Hindlimb muscle (tissue), 1 donor: Measurements from ENCODE around the gene DYNC2LI1. TPM values are rescaled to one million over a fixed set of nuclear protein-coding genes. Genes with fewer than 3 reads are reported as not detected.

ENCODE experiments used
- DNase-seq: peaks from one replicate; pipeline ENCODE4 v3.0.0-alpha.2; 2013
- polyA plus RNA-seq: library from polyadenylated mRNA; unstranded; fragments of 120-200 nt; gene quantifications from one replicate; pipeline ENCODE4 v1.2.1, GENCODE V29; 2013; ENCODE audit not compliant: insufficient read length

The DYNC2LI1 gene
- polyA plus RNA-seq, 1 donor = 14.9 TPM

GRCh38 chr2:43763091-43763490 lies 10.7 kb upstream of the DYNC2LI1 start:
- no peak for DNase-seq

- DNase-seq = no peak
These were observed 9.6 kb upstream of the DYNC2LI1 start for GRCh38 chr2:43764086-43764705.

- no peak for DNase-seq
These were observed 7.8 kb upstream of the DYNC2LI1 start for GRCh38 chr2:43766006-43766405.

- no peak for DNase-seq
These were observed 778 bp downstream of the DYNC2LI1 start for GRCh38 chr2:43774617-43775016.

GRCh38 chr2:43776324-43776723 lies 2.5 kb downstream of the DYNC2LI1 start:
- DNase-seq = no peak

- no peak for DNase-seq
These were observed 3.6 kb downstream of the DYNC2LI1 start for GRCh38 chr2:43777306-43777926.

- DNase-seq = no peak
These were observed 4.4 kb downstream of the DYNC2LI1 start for GRCh38 chr2:43778233-43778632.

- DNase-seq = no peak
These were observed 14.1 kb downstream of the DYNC2LI1 start for GRCh38 chr2:43787895-43788294.

- no peak for DNase-seq
These were observed 14.8 kb downstream of the DYNC2LI1 start for GRCh38 chr2:43788646-43789045.

- no peak for DNase-seq
These were observed 16.3 kb downstream of the DYNC2LI1 start for GRCh38 chr2:43790147-43790546.

GRCh38 chr2:43791035-43791765 lies 17.4 kb downstream of the DYNC2LI1 start:
- DNase-seq = no peak

GRCh38 chr2:43792653-43793052 lies 18.8 kb downstream of the DYNC2LI1 start:
- DNase-seq = no peak

GRCh38 chr2:43794956-43795355 lies 21.1 kb downstream of the DYNC2LI1 start:
- no peak for DNase-seq

- DNase-seq = no peak
These were observed 22.4 kb downstream of the DYNC2LI1 start for GRCh38 chr2:43796206-43796605.

- no peak for DNase-seq
These were observed 24.5 kb downstream of the DYNC2LI1 start for GRCh38 chr2:43798300-43798699.

GRCh38 chr2:43800894-43801293 lies 27.1 kb downstream of the DYNC2LI1 start:
- no peak for DNase-seq

GRCh38 chr2:43802135-43802534 lies 28.3 kb downstream of the DYNC2LI1 start:
- no peak for DNase-seq

GRCh38 chr2:43803113-43803512 lies 29.3 kb downstream of the DYNC2LI1 start:
- DNase-seq = no peak

GRCh38 chr2:43806719-43807031 lies 32.8 kb downstream of the DYNC2LI1 start:
- DNase-seq = no peak

- no peak for DNase-seq
These were observed 36.6 kb downstream of the DYNC2LI1 start for GRCh38 chr2:43810452-43810851.

- no peak for DNase-seq
These were observed 37.0 kb downstream of the DYNC2LI1 start for GRCh38 chr2:43810888-43811287.

GRCh38 chr2:43812006-43812405 lies 38.2 kb downstream of the DYNC2LI1 start:
- no peak for DNase-seq

GRCh38 chr2:43812947-43813346 lies 39.1 kb downstream of the DYNC2LI1 start:
- no peak for DNase-seq

GRCh38 chr2:43814711-43815110 lies 40.9 kb downstream of the DYNC2LI1 start:
- no peak for DNase-seq
